ENCODE measurements around the gene ULK3. TPM values are rescaled to one million over a fixed set of nuclear protein-coding genes. Genes with fewer than 3 reads are reported as not detected.

Gene ULK3
- polyA plus RNA-seq, 3 donors: 26.0 to 32.9 (median 31.5) TPM

DNA sequence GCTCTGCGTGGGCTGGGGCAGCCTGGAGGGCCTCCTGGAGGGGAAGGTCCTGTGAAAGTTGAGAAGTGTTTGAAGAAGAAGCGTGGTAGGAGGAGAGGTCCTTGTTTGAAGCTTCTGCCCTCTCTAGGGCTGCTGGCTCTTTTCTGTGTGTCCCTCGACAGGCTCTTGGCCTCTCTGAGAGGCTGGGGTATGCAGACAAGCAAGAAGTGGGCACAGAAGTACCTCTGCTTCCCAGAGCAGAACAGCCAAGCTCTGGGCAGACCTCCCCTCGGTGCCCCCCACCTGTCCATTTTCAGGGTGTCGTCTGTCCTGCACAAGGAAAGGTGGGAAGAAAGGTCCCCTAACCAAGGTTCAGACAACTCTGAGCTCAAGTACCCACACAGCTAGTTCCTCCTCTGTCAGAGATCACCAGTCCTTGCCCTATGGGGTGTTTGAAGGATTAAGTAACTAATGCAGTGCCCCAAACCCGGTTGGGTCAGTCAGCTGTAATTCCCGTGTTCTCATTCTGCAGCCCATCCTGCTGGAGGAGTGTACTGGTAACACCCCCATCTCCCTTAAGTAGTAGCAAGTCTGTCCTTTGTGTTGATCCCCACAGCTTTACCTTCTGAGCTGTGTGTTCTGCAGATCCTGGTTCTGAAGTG, 54.8 kb downstream of the ULK3 start:
- DNase-seq (ENCODE audit: low read depth in 3 of 3, low spot score in 2 of 3): no peak

DNA sequence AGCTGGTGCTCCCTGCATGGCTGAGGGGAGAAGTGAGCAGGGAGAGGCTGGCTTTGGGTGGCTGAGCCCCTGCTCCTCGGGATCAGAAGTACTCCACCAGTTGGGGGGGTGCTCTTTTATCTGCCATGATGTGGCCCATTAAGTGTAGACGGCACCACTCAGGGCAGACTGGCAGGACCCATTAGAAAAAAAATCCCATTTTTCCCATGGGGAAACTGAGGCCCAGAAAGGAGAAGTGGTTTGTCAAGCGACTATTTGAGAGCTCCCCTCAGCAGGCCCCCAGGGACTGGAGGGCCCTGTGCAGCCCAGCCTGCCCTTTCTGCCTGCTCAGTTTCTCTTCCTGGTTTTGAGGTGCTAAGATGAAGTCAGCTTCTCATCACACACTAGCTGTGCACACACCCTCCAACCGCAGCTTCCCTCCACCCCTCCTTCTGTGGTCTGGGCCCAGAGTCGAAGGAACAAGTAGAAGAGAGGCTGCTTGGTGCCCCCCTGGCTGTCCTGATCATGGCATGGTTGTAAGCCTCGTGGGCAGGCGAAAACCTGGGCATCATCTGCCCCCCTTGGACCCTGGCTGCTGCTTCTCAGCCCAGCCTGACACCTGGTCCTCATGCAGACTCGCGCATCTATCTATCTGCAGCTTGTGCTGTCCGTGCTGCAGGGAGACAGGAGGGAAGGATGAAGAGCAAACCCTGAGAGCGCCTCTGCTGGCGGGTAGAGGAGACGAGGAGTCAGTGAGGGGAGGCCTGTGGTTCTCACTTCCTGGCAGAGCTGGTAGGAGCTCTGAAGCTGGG, 55.5 kb downstream of the ULK3 start:
- no peak for DNase-seq (ENCODE audit: low read depth in 3 of 3, low spot score in 2 of 3)

GRCh38 chr15:74786551-74787165, 56.3 kb downstream of the ULK3 start:
- DNase-seq (ENCODE audit: low read depth in 3 of 3, low spot score in 2 of 3): no peak

Other genes starting within 250 kb of the ULK3 start
- 10 to 100 TPM; 62.5 to 73.9 (median 65.6) TPM for gene CLK3, start 227.3 kb downstream of the ULK3 start, polyA plus RNA-seq (ENCODE audit: insufficient read length in 3 of 3)
- 10 to 100 TPM; 38.6 to 43.2 (median 41.9) TPM for gene EDC3, start 147.1 kb downstream of the ULK3 start, polyA plus RNA-seq (ENCODE audit: insufficient read length in 3 of 3)
- gene CYP1A1, start 117.6 kb downstream of the ULK3 start, polyA plus RNA-seq (ENCODE audit: insufficient read length in 3 of 3): under 1 TPM in 2 of 3 donors, not detected in 1; 0.07 TPM
- under 1 TPM; 0.10 to 0.18 (median 0.11) TPM for gene CYP1A2, start 94.3 kb downstream of the ULK3 start, polyA plus RNA-seq (ENCODE audit: insufficient read length in 3 of 3)
- gene CSK, start 61.1 kb downstream of the ULK3 start, polyA plus RNA-seq (ENCODE audit: insufficient read length in 3 of 3): 10 to 100 TPM; 37.6 to 54.0 (median 39.3) TPM
- not detected for gene LMAN1L, start 30.3 kb downstream of the ULK3 start, polyA plus RNA-seq (ENCODE audit: insufficient read length in 3 of 3)
- gene CPLX3, start 16.5 kb downstream of the ULK3 start, polyA plus RNA-seq (ENCODE audit: insufficient read length in 3 of 3): not detected
- gene SCAMP2, start 30.2 kb upstream of the ULK3 start, polyA plus RNA-seq (ENCODE audit: insufficient read length in 3 of 3): 10 to 100 TPM; 63.1 to 75.9 (median 69.4) TPM
- 10 to 100 TPM; 60.4 to 68.7 (median 67.0) TPM for gene MPI, start 46.9 kb upstream of the ULK3 start, polyA plus RNA-seq (ENCODE audit: insufficient read length in 3 of 3)
- gene FAM219B, start 63.7 kb upstream of the ULK3 start, polyA plus RNA-seq (ENCODE audit: insufficient read length in 3 of 3): 10 to 100 TPM; 51.6 to 58.1 (median 55.9) TPM
- 100 to 1,000 TPM; 214 to 217 (median 215) TPM for gene COX5A, start 94.9 kb upstream of the ULK3 start, polyA plus RNA-seq (ENCODE audit: insufficient read length in 3 of 3)
- gene RPP25, start 113.6 kb upstream of the ULK3 start, polyA plus RNA-seq (ENCODE audit: insufficient read length in 3 of 3): 1 to 10 TPM; 2.0 to 2.5 (median 2.1) TPM
- gene SCAMP5, start 152.4 kb upstream of the ULK3 start, polyA plus RNA-seq (ENCODE audit: insufficient read length in 3 of 3): 10 to 100 TPM; 19.8 to 24.5 (median 21.6) TPM
- 10 to 100 TPM; 11.0 to 13.7 (median 13.7) TPM for gene PPCDC, start 180.4 kb upstream of the ULK3 start, polyA plus RNA-seq (ENCODE audit: insufficient read length in 3 of 3)

Measured in right renal cortex interstitium (tissue), 3 donors.